SKM-1 treated with dmso at 0.1 percent for 144 hours (cell line): Measurements from ENCODE around the gene CANX.

Experiments
- DNase-seq: peaks from one replicate; lab custom pipeline; 2025; ENCODE audit not compliant: unreplicated experiment; lab: John Stamatoyannopoulos, UW

Gene CANX

GRCh38 chr5:179749857-179750508, 51.2 kb downstream of the CANX start:
- DNase-seq, result no peak

- no peak for DNase-seq
Observed at GRCh38 chr5:179753971-179754370, 55.2 kb downstream of the CANX start.

DNA sequence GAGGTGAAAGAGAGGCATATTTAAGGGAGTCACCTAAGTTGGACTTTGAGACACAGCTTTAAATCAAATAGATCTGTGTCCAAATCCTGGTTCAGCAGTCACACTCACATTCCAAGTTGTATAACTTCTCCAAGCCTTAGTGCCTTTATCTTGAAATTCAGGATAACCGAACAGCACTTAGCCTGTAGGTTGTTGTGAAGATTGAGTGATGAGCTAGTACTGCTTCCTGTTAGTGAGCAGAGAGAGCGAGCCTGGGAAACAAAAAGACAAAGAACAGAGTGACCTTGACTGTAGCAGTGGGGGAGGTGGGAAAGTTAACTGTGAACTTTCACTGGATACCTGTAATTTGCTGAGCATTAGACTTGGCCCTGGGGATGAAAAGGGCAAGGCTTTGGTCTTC, 56.3 kb downstream of the CANX start:
- DNase-seq, result no peak

DNA sequence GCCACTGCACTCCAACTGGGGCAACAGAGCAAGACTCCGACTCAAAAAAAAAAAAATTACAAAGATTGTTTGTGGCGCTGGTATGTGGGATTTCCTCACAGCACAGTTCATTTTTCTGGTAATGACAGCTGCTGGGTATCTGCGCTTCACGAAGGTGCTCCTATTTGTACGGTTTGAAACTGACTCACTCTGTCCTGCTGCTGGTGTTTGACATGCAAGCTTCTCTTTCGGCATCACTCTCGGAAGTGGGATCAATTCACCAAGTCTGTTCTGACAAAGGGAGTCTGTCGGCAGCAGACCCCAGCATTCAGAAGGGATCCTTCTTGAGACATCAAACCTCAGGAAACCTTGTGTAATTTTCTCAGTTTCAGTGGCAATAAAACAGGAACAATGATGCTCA, 60.2 kb downstream of the CANX start:
- peak; percentile 52 for DNase-seq

- no peak for DNase-seq
Observed at GRCh38 chr5:179759581-179760551, 61.1 kb downstream of the CANX start.

- DNase-seq, result peak; percentile 77
Observed at GRCh38 chr5:179762079-179762780, 63.5 kb downstream of the CANX start.

- DNase-seq, result no peak
Observed at GRCh38 chr5:179762781-179763176, 64.0 kb downstream of the CANX start.

DNA sequence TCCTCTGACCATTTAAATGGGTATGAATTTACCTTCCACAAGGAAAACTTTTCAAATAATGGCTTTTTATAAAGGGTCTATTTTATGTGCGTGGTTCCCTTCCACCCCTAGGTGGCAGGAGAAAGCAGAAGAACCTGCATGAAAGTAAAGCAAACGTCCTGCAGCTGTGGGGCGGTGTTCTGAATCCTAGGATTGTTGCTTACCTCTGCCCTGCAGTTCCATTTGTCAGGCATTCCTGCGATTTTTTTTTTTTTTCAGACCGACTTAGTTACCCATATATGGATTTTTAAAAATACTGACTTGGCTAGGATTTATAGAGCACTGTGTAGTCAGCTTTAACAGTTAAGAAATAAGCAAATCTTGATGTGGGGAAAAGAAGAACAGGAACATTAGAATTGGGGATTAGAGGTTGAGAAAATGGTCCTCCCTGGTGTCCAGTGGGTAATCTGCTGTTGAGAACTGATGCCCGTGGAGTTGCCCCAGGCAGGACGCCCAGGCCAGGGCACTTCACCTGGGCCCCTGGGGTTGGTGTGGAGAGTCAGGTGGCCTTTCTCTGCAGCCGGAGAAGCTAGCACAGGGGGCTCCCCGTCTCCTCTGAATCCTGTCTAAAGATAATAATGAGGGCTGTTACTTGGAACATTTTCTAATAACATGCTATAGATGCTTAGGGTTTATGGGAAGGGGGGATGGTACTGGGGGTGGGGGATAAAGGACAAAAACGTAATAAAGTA, 64.6 kb downstream of the CANX start:
- peak; percentile 61 for DNase-seq

- DNase-seq, result no peak
Observed at GRCh38 chr5:179764056-179764455, 65.3 kb downstream of the CANX start.

DNA sequence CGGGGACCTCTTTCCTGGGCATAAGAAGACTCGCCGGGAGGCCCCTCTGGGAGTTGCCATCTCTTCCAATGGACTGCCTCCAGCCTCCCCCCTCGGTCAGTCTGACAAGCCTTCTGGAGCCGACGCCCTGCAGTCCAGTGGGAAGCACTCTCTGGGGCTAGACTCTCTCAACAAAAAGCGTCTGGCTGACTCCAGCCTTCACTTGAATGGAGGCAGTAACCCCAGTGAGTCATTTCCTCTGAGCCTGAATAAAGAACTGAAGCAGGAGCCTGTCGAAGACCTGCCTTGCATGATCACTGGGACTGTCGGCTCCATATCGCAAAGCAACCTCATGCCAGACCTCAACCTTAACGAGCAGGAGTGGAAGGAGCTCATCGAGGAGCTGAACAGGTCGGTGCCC, 66.6 kb downstream of the CANX start:
- no peak for DNase-seq

DNA sequence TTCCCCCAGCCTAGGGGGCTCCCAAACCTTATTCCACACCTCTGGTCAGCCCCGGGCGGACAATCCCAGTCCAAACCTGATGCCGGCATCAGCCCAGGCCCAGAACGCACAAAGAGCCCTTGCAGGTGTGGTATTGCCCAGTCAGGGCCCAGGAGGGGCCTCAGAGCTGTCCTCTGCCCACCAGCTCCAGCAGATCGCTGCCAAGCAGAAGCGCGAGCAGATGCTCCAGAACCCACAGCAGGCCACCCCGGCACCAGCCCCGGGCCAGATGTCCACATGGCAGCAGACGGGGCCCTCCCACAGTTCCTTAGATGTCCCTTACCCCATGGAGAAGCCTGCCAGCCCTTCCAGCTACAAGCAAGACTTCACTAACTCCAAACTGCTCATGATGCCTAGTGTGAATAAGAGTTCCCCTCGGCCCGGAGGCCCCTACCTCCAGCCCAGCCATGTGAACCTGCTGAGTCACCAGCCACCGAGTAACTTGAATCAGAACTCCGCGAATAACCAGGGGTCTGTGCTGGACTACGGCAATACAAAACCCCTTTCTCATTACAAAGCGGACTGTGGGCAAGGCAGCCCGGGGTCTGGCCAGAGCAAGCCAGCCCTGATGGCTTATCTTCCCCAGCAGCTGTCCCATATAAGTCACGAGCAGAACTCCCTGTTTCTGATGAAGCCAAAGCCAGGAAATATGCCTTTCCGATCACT, 67.4 kb downstream of the CANX start:
- no peak for DNase-seq

GRCh38 chr5:179766726-179767455, 68.1 kb downstream of the CANX start:
- no peak for DNase-seq

GRCh38 chr5:179767496-179768100, 68.8 kb downstream of the CANX start:
- no peak for DNase-seq

DNA sequence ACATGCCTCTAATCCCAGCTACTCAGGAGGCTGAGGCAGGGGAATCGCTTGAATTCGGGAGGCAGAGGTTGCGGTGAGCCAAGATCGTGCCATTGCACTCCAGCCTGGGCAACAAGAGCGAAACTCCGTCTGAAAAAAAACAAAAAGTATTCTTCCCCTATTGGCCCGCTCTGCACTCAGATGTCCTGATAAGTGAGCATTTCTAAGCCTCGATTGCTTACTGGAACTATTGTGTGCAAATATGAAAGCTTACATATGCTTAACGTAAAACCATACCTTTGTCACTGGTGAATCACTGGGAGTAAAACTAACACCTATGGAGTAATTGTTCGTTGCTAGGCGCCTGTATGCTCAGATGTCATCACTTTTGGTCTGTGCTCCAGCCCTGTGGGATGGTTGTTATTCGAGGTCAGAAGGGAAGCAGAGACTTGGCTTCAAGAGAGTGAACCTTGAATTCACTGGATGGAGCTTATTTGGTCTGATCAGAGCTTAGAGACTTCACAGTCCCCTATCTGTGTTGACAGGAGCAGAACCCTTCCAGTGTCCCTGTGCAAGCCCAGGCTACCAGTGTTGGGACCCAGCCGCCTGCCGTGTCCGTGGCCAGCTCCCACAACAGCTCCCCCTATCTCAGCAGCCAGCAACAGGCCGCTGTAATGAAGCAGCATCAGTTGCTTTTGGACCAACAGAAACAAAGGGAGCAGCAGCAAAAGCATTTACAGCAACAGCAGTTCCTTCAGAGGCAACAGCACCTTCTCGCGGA, 69.7 kb downstream of the CANX start:
- DNase-seq, result no peak

DNA sequence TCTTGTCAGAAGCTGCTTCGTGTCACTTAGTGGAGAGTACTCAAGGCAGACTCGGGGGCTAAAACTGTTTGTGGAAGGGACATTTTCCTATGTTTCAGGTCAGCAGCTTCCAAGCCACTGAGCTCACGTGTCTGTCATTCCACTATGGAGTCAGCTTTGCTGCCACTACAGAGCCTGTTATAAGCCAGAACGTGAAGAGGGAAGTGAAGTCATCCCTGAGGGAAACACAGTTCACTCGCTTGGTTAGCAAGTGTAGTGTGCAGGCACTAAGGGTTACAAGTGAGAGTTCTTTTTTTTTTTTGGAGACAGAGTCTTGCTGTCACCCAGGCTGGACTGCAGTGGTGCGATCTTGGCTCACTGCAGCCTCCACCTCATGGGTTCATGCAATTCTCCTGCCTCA, 70.5 kb downstream of the CANX start:
- DNase-seq, result peak; percentile 19

DNA sequence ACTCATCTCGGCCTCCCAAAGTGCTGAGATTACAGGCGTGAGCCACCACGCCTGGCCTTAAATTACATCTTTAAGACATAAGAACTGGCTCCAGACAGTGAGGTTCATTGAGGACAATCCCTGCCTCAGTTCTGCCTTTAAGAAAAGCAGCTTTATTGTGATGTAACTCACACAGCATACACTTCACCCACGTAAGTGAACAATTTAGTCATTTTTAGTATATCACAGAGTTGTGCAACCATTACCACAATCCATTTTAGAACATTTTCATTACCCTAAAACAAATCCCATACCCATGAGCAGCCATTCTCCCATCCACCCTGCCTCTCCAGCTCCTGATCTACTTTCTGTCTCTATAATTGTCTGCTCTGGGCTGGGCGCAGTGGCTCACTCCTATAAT, 71.0 kb downstream of the CANX start:
- DNase-seq, result no peak

GRCh38 chr5:179771311-179771895, 72.6 kb downstream of the CANX start:
- DNase-seq, result no peak

DNA sequence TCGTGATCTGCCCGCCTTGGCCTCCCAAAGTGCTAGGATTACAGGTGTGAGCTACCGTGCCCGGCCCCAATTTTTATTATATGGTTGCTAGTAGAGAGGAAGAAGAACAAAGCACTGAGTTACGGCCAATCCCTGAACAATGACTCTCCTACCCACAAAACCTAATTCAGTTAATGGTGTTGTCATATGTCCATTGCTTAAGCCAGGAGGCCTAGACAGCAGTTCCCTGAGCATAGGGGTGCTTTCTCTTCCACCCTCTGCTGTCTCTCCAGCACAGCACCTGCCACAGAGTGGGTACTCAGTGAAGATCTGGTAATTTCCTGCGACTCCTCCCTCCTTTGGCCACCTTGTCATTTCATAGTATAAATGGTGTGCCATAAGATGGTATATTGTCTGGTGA, 73.6 kb downstream of the CANX start:
- DNase-seq, result peak; percentile 38
